ENCODE measurements around the gene STT3B. TPM values are rescaled to one million over a fixed set of nuclear protein-coding genes. Genes with fewer than 3 reads are reported as not detected.

The STT3B gene
- total and polyA plus RNA-seq, 2 of the 4 experiments (the other 2 are of a cell fraction), result 45.5 to 86.4 TPM

DNA sequence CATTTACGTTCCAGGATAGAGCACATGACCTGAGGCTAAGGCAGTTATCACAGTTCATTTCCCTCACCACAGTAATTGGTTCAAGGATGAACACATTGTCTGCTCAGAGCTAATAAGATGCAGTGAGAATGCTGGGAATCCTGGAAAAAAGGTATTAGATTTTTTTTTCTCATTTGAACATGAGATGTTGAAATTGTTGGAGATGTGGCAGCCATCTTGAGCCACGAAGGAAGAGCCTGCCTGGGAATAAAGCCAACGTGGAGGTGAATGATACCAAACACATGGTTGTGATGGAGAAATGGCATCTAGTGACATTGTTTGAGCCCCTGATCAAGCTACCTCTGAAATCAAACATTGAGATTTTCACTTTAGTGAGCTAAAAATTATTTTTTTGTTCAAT is 16.0 kb upstream of the STT3B start:
- no peak overlapping the region for H4K8ac ChIP-seq (ENCODE audit: low read depth in 2 of 2, low read length in 2 of 2)
- no peaks in the 10 kb centered on the region for H4K20me1 ChIP-seq (ENCODE audit: insufficient read depth, low read length)
- H3K18ac ChIP-seq (ENCODE audit: low read depth, low read length), result no peak overlapping the region
- no peak overlapping the region for H2AK5ac ChIP-seq (ENCODE audit: low read depth, low read length)
- H3K56ac ChIP-seq (ENCODE audit: extremely low read depth, insufficient read depth, low read length), result no peak overlapping the region
- H3K27me3 ChIP-seq (ENCODE audit: control insufficient read depth, insufficient read depth, low read length), result no peaks in the 10 kb centered on the region
- no peak for TF ChIP-seq RAD21 (IDR thresholded peaks at IDR 0.05; ENCODE audit: low read length)
- TF ChIP-seq CEBPB (IDR thresholded peaks at IDR 0.05; ENCODE audit: low read depth, low read length), result no peak
- TF ChIP-seq, protein P1, sequence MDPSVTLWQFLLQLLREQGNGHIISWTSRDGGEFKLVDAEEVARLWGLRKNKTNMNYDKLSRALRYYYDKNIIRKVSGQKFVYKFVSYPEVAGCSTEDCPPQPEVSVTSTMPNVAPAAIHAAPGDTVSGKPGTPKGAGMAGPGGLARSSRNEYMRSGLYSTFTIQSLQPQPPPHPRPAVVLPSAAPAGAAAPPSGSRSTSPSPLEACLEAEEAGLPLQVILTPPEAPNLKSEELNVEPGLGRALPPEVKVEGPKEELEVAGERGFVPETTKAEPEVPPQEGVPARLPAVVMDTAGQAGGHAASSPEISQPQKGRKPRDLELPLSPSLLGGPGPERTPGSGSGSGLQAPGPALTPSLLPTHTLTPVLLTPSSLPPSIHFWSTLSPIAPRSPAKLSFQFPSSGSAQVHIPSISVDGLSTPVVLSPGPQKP (IDR thresholded peaks at IDR 0.05; ENCODE audit: borderline replicate concordance, low read depth, low read length), result no peak
- TF ChIP-seq MAZ (IDR thresholded peaks at IDR 0.05; ENCODE audit: borderline replicate concordance, low read depth, low read length), result no peak
- no peak for TF ChIP-seq POLR2A (IDR thresholded peaks at IDR 0.05; ENCODE audit: low read depth, low read length)
- TF ChIP-seq NFE2L2 (IDR thresholded peaks at IDR 0.05; ENCODE audit: low read depth, low read length), result no peak
- TF ChIP-seq, protein P2, sequence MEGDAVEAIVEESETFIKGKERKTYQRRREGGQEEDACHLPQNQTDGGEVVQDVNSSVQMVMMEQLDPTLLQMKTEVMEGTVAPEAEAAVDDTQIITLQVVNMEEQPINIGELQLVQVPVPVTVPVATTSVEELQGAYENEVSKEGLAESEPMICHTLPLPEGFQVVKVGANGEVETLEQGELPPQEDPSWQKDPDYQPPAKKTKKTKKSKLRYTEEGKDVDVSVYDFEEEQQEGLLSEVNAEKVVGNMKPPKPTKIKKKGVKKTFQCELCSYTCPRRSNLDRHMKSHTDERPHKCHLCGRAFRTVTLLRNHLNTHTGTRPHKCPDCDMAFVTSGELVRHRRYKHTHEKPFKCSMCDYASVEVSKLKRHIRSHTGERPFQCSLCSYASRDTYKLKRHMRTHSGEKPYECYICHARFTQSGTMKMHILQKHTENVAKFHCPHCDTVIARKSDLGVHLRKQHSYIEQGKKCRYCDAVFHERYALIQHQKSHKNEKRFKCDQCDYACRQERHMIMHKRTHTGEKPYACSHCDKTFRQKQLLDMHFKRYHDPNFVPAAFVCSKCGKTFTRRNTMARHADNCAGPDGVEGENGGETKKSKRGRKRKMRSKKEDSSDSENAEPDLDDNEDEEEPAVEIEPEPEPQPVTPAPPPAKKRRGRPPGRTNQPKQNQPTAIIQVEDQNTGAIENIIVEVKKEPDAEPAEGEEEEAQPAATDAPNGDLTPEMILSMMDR (conservative IDR thresholded peaks at IDR 0.05; ENCODE audit: low read depth, low read length), result no peak
- no peak for TF ChIP-seq MAFK (IDR thresholded peaks at IDR 0.05; ENCODE audit: low read depth, low read length)
- TF ChIP-seq FOS (IDR thresholded peaks at IDR 0.05; ENCODE audit: low read depth, low read length), result no peak
- no peak for TF ChIP-seq SMC3 (IDR thresholded peaks at IDR 0.05; ENCODE audit: low read depth, low read length)
- TF ChIP-seq CHD1 (IDR thresholded peaks at IDR 0.05; ENCODE audit: low read depth, low read length), result no peak
- no peak for TF ChIP-seq MXI1 (IDR thresholded peaks at IDR 0.05; ENCODE audit: borderline replicate concordance, low read depth, low read length)
- TF ChIP-seq, protein P3, sequence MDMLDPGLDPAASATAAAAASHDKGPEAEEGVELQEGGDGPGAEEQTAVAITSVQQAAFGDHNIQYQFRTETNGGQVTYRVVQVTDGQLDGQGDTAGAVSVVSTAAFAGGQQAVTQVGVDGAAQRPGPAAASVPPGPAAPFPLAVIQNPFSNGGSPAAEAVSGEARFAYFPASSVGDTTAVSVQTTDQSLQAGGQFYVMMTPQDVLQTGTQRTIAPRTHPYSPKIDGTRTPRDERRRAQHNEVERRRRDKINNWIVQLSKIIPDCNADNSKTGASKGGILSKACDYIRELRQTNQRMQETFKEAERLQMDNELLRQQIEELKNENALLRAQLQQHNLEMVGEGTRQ (IDR thresholded peaks at IDR 0.05; ENCODE audit: low read depth, low read length), result no peak
- no peak for TF ChIP-seq BHLHE40 (IDR thresholded peaks at IDR 0.05; ENCODE audit: low read depth, low read length)
- no peak for TF ChIP-seq RCOR1 (IDR thresholded peaks at IDR 0.05; ENCODE audit: insufficient replicate concordance, low read length)
- TF ChIP-seq RFX5 (IDR thresholded peaks at IDR 0.05; ENCODE audit: low read depth, low read length), result no peak
- H3K4me1 ChIP-seq (ENCODE audit: control insufficient read depth, insufficient read depth, low read length), result no peaks in the 10 kb centered on the region
- BruUV-seq (replicated peaks), result no TSS peak
- no peak overlapping the region for H3K4me2 ChIP-seq (ENCODE audit: low read depth, low read length)
- CTCF ChIA-PET, result no interaction called here
- intact Hi-C loops (cut with micrococcal nuclease) (no loop called here), in situ Hi-C loops (cut with MboI; ENCODE audit: low sequenced_read_pairs) (no loop called here), dilution Hi-C loops (cut with HindIII; ENCODE audit: low sequenced_read_pairs, unreplicated experiment) (no loop called here)
- H2BK15ac ChIP-seq (ENCODE audit: low read depth, low read length), result no peak overlapping the region
- H4K91ac ChIP-seq (ENCODE audit: insufficient read depth, low read depth, low read length), result no peak overlapping the region
- no peak overlapping the region for H3K4me3 ChIP-seq (ENCODE audit: insufficient read depth, low read depth, low read length)
- H3K4ac ChIP-seq (ENCODE audit: low read depth, low read length), result no peak overlapping the region
- no peak overlapping the region for H3K27ac ChIP-seq (ENCODE audit: insufficient read depth, low read length)
- H4K5ac ChIP-seq (ENCODE audit: low read depth, low read length), result no peak overlapping the region
- no peaks in the 10 kb centered on the region for H3K79me1 ChIP-seq (ENCODE audit: low read depth in 1 of 2, low read length in 2 of 2)
- ATAC-seq (ENCODE audit: low read depth), result no peak
- H3K36me3 ChIP-seq (ENCODE audit: control insufficient read depth, insufficient read depth, low read length), result no peaks in the 10 kb centered on the region
- no peak overlapping the region for H2AK9ac ChIP-seq (replicated peaks; ENCODE audit: low read depth, low read length, poor library complexity)
- POLR2A ChIA-PET (ENCODE audit: unreplicated experiment), result no interaction called here
- no peak overlapping the region for H3K14ac ChIP-seq (replicated peaks; ENCODE audit: low read depth, low read length)
- H3K9ac ChIP-seq (ENCODE audit: low read depth, low read length), result no peak overlapping the region
- H2AFZ ChIP-seq (replicated peaks; ENCODE audit: low read length, poor library complexity), result no peak overlapping the region
- DNase-seq, result no peak
- H3K9me1 ChIP-seq (ENCODE audit: insufficient read depth, low read length), result no peaks in the 10 kb centered on the region
- WGBS, 2 experiments (ENCODE audit: extremely low coverage in 2 of 2, insufficient read length in 1 of 2), result 20% methylated on average over 1 of the region's 3 CpGs; no CpG with 5 or more reads in 1 of the 2 experiments
- H2BK20ac ChIP-seq (ENCODE audit: low read depth, low read length), result no peak overlapping the region
- no peak overlapping the region for H3K23ac ChIP-seq (ENCODE audit: low read depth, low read length)
- no peaks in the 10 kb centered on the region for H3K9me3 ChIP-seq (ENCODE audit: control insufficient read depth, insufficient read depth, low read length)
- H2BK120ac ChIP-seq (ENCODE audit: low read depth, low read length), result no peak overlapping the region
- H2BK5ac ChIP-seq (ENCODE audit: low read depth, low read length, poor library complexity, severe bottlenecking), result no peak overlapping the region
